CD4-positive, alpha-beta T cell (primary cell): ENCODE results near the gene ATRAID. TPM values are rescaled to one million over a fixed set of nuclear protein-coding genes. Genes with fewer than 3 reads are reported as not detected.

Experiments used
- total RNA-seq, 174 experiments: library from RNA in 2 of 174; stranded (reverse) in 2 of 174; gene quantifications; one replicate each; pipeline ENCODE4 v1.2.3 and lab custom pipeline; 2021 to 2026

Gene ATRAID
- total RNA-seq, 2 experiments from 2014 or later, result 79.1 to 82.5 TPM

Other genes with a start within 250 kb of the ATRAID start
- 1 to 10 TPM; 3.4 to 4.5 TPM for gene MAPRE3, start 241.4 kb upstream of the ATRAID start, total RNA-seq
- gene TMEM214, start 179.1 kb upstream of the ATRAID start, total RNA-seq, result 10 to 100 TPM; 22.0 to 24.6 TPM
- gene AGBL5, start 160.4 kb upstream of the ATRAID start, total RNA-seq, result 10 to 100 TPM; 10.8 to 11.6 TPM
- gene OST4, start 140.4 kb upstream of the ATRAID start, total RNA-seq, result 100 to 1,000 TPM; 232 to 254 TPM
- under 1 TPM; 0.14 to 0.25 TPM for gene EMILIN1, start 133.4 kb upstream of the ATRAID start, total RNA-seq
- gene KHK, start 125.3 kb upstream of the ATRAID start, total RNA-seq, result 1 to 10 TPM; 4.7 TPM
- gene CGREF1, start 92.9 kb upstream of the ATRAID start, total RNA-seq, result not detected
- gene ABHD1, start 88.2 kb upstream of the ATRAID start, total RNA-seq, result 1 to 10 TPM; 1.0 to 1.3 TPM
- gene PREB, start 77.4 kb upstream of the ATRAID start, total RNA-seq, result 10 to 100 TPM; 12.3 to 12.6 TPM
- not detected for gene PRR30, start 72.6 kb upstream of the ATRAID start, total RNA-seq
- not detected for gene TCF23, start 63.0 kb upstream of the ATRAID start, total RNA-seq
- 100 to 1,000 TPM; 196 to 207 TPM for gene SLC5A6, start 227 bp downstream of the ATRAID start, total RNA-seq
- gene CAD, start 5.3 kb downstream of the ATRAID start, total RNA-seq, result 10 to 100 TPM; 20.0 to 20.3 TPM
- not detected for gene SLC30A3, start 51.0 kb downstream of the ATRAID start, total RNA-seq
- gene DNAJC5G, start 63.4 kb downstream of the ATRAID start, total RNA-seq, result not detected
- not detected for gene TRIM54, start 70.4 kb downstream of the ATRAID start, total RNA-seq
- gene UCN, start 96.4 kb downstream of the ATRAID start, total RNA-seq, result 1 to 10 TPM; 1.8 to 2.3 TPM
- 10 to 100 TPM; 29.3 to 31.0 TPM for gene MPV17, start 111.1 kb downstream of the ATRAID start, total RNA-seq
- 10 to 100 TPM; 54.6 to 56.8 TPM for gene GTF3C2, start 144.7 kb downstream of the ATRAID start, total RNA-seq
- 10 to 100 TPM; 33.2 to 34.0 TPM for gene EIF2B4, start 158.3 kb downstream of the ATRAID start, total RNA-seq
- gene SNX17, start 158.6 kb downstream of the ATRAID start, total RNA-seq, result 10 to 100 TPM; 66.3 to 67.9 TPM
- gene ZNF513, start 168.7 kb downstream of the ATRAID start, total RNA-seq, result 10 to 100 TPM; 22.8 to 22.9 TPM
- gene PPM1G, start 197.6 kb downstream of the ATRAID start, total RNA-seq, result 10 to 100 TPM; 30.4 to 31.2 TPM
- 100 to 1,000 TPM; 169 to 181 TPM for gene NRBP1, start 216.6 kb downstream of the ATRAID start, total RNA-seq
- 10 to 100 TPM; 11.5 to 12.8 TPM for gene KRTCAP3, start 230.3 kb downstream of the ATRAID start, total RNA-seq